GM18517 (cell line): ENCODE data around the gene DCLRE1B.
A peak's percentile ranks its signal among the peaks of the same experiment; 100 is the strongest.

ENCODE experiments used
- ATAC-seq: cut with Tn5 transposase; IDR thresholded peaks from one replicate; pipeline ENCODE4 v1.9.1; 2021; ENCODE audit warnings: mild to moderate bottlenecking, moderate library complexity; ENCODE audit not compliant: unreplicated experiment

Gene DCLRE1B

DNA sequence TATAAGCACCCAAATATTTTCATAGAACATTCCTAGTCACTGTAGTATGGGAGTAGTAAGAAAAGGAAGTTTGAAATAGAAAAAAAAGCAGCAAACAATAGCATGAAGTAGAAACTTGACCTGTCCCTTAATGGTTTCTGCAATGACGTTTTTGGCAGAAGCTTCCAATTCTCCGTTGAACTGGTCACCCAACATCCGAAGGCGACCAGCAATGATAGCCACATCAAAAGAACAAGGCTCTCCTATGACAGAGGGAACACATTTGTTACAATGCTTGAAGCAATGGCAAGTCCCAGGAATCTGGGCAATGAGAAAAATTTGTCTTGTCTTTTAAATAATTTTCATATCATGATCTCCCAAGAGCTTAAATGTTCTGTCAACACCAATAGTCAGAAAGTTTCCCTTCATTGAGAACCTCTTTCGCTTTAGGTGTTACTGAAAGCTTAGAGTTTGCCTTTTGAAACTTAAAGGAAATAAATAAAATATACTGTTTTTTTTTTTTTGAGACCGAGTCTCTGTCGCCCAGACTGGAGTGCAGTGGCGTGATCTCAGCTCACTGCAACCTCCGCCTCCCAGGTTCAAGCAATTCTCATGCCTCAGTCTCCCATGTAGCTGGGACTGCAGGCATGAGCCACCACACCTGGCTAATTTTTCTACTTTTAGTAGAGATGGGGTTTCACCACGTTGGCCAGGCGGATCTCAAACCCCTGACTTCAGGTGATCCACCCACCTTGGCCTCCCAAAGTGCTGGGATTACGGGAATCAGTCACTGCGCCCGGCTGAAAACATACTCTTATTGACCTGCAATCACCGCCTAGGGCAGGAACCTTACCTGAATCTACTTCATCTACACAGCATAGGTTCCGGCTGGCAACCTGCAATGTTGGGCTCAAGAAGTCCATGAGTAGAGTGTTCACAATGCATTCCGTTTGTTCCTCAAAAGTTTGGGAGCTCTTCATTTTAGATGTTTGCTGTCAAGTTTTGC lies 18.4 kb upstream of the DCLRE1B start:
- ATAC-seq, result no peak

DNA sequence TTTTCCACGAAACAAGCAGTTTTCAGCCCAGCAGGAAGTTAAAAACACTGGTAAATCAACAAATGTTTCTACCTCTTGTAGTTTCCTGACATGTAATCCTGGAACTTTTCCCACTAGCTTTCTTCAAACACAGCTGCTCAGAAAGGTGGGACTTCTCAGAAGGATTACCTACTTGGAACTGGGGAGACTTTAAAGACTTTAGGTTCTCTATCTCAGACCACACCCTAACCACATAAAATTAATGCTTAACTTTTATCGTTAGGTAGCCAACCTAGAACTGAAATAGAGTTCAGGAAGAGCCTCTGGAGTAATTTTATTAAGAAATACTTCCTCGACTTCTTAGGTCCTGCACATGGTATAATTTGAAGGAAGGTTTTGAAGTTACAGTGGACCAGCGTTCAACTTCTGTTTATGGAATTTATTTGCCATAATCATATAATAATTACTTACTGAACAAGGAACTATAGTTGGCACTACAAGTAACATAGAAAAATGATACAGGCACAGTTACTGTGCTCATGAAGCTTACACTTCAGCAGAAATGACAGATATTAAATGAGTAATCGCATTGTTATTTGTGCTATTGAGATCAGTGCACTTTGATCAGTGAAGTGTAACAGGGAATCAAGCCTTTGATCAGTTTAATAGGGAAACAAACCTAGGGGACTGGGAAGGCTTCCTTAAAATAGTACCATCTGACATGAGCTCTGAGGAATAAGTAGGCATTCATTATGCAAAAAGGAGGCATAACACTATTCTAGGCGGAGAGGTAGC lies 17.5 kb upstream of the DCLRE1B start, which contains the start of gene BCL2L15:
BCL2L15 (minus strand) TSS at position 180 of the 774 bp plus-strand sequence. CDS start 206 bp downstream, outside the sequence.
- ATAC-seq, result no peak

DNA sequence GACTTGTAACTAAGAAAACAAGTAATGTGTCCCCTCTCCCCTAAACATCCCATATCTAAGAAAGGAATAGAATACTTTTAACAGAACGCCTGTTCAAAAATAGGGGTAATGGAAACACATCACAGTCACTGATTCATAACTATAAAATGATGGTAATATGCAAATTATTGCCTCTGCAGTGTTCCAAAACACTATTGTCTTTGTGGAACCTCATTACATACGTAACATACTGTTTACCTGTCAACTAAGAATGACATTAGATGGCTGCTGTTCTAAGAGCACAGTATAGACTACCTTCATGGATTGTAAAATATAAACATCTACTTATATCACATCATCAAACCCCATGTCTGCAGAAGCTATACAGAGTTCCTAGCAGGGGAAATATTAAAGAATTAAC lies 14.3 kb upstream of the DCLRE1B start:
- no peak for ATAC-seq

- ATAC-seq, result no peak
Measured at GRCh38 chr1:113891631-113892220, 13.4 kb upstream of the DCLRE1B start.

DNA sequence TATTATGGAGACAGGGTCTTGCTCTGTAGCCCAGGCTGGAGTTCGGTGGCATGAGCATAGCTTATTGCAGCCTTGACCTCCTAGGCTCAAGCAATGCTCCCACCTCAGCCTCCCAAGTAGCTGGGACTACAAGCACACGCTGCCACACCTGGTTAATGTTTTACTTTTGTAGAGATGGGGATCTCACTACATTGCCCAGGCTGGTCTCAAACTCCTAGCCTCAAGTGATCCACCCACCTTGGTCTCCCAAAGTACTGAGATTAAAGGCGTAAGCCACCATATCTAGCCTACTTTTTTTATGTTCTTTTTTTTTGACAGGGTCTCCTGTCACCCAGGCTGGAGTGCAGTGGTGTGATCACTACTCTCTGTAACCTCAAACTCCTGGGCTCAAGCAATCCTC lies 11.9 kb upstream of the DCLRE1B start:
- no peak for ATAC-seq

- no peak for ATAC-seq
Measured at GRCh38 chr1:113895098-113895497, 10.0 kb upstream of the DCLRE1B start.

GRCh38 chr1:113895961-113896360 lies 9.2 kb upstream of the DCLRE1B start:
- no peak for ATAC-seq

GRCh38 chr1:113898241-113898814 lies 6.8 kb upstream of the DCLRE1B start:
- no peak for ATAC-seq

GRCh38 chr1:113899111-113899510 lies 6.0 kb upstream of the DCLRE1B start:
- no peak for ATAC-seq

DNA sequence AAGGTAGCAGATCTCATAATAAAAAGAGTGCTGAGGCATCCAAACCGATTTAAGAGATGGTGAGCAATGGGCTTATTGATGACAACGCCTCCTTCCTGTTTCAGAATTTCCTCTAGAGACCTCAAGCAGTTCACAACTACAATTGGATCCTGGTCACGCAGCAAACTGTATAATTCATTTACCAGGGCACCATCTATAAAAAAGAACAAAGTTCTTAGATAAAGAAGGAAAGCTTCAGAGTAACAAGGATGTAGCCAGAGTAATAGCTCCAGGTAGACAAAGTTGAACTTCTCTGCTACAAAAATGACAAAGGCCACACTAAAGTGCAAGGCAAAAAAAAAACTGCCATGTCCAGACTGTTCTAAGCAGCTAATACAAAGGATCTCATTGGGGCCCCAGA lies 3.9 kb upstream of the DCLRE1B start:
- ATAC-seq, result no peak

DNA sequence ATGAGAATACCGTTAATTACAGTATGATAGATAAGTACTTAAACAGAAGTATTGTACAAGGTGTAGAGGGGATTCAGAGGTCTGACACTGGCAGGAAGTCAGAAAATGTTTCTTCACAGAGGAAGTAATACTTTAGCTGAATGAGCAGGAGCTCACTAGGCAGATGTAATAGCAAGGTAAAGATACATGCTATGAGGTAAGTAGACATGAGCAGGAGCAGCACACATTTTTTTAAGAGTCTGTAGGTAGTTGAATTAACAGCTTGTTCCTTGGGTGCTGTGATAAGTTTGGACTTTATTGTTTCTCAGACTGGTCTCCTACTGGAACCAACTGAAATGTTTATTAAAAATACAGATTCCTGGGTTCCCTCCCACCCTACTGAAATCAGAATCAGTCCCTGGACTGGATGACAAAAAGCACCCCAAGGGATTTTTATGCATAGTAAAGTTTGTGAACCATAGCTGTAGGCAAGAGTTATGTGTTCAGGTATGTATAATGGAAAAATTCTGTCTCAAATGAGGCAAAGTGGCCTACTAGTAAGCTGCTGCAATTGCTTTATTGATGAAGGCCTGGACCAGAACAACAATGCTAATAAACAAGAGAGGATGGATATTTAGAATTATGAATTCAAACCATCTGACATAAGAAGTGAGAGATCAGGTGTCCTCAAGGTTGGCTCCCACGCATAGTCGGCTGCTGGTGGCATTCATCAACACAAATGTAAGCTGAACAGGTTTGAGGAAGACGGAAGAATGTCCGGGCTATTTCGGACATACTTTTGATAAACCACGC lies 1.4 kb upstream of the DCLRE1B start:
- no peak for ATAC-seq

GRCh38 chr1:113904293-113904673 lies 843 bp upstream of the DCLRE1B start:
- peak; percentile 37 for ATAC-seq

DNA sequence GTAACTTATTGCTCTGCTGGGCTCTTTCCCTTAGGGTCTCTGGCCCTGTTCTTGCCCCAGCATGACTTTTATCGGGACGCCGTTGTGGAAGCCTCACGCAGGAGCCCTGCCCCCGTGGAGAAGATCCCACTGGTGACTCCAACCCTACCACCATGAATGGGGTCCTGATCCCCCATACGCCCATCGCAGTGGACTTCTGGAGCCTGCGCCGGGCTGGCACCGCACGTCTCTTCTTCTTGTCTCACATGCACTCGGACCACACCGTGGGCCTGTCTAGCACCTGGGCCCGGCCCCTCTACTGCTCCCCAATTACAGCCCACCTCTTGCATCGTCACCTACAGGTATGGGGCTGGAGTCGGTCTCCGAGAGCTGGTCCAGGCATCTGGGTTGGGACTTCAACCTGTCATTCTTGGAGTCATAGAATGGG lies 322 bp downstream of the DCLRE1B start:
- ATAC-seq, result no peak

DNA sequence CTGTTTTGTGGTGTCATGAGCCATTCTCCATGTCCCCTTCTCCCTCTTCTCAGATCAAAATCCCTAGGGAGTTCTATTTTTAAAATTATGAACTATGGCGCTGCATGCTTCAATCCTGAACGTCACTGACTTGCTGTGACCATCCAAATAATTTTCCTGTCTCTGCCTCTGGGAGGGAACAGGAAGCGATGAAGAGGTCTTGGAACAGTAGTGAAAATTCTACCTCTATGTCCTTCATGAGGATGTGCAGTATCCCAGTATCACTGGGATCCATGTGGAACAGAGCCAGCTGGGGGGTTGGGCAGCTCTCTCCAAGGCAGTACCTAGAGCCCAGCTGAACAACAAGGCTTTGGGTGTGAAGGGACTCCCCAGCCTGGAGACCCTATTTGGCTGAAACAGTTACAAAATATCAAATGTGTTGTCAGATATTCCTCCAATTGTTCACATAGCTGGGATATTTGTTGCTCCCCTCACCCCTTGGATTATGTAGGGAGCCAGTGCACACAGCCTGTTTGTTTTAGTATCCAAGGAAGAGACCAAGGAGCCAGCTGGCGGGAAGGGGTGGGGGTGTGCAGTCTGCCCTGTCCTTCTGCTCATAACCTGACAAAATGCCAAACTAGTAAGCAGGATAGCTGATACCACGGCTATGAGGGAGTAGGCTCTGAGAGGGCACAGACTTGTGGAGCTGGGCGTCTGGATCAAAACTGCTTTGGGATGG lies 7.6 kb downstream of the DCLRE1B start:
- ATAC-seq, result no peak

GRCh38 chr1:113913312-113913668 lies 8.2 kb downstream of the DCLRE1B start:
- ATAC-seq, result no peak

DNA sequence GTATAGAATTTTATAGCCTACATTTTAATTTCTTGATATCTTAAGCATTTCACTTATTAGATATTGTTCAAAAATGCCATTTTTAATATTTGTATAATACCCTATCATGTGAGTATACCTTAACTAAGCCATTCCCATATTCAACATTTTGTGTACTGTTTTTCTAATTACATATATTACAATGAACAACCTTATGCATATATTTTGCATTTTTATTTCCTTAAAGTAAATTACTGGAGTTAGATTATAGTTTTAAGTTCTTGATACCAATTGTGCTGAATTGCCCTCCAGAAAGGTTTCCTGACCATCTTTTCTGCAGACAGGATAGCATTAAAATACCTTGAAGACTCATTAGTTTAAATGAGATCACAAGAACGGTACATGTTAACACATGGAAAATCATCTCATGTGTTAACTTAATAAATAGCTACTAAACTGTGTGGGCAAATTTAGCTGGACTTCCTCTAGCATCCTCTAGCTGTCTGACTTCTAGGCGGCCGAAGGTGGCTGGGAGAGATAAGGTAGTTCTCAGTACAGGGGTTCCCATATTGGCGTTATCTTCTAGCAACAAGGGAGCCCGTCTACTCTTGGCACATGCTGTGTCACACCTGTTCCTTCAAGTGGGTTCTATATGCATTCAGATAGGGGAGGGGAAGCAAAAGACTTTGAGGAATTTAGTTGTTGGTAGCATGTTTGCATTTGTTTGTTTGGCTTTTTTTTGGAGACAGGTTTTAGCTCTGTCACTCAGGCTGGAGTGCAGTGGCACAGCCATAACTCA lies 8.9 kb downstream of the DCLRE1B start:
- no peak for ATAC-seq

- ATAC-seq, result no peak
Measured at GRCh38 chr1:113916974-113917373, 11.8 kb downstream of the DCLRE1B start.

DNA sequence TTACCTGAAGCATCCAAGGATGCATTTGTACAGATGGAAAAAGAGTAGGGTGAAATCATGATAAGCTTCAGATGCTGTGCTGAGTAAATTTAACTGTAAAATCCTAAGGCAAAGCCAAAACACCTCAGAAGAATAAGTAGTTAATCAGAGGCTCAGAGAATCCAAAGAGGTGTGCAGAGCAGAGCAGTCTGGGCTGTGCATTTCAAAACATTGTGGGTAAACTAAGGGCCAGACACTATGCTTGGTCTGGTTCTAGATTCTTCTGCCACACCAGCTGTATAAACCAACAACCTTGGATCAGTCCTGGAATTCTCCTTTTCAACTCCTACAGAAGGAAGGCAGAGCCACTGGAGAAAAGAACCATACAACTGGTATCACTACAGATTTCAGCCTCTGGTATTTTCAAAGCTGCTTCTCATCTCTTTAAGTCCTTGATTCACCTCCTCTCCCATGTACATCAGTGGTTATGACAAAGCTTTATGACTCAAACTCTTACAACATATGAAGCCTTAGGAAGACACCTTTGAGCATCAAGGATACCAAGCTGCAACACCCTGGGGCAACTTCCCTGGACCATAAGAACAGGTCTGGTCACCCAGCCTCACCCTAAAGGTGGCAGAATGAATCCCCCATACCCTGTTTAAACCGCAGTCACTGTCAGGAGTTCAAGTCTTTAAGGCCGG lies 12.4 kb downstream of the DCLRE1B start:
- ATAC-seq, result no peak
